Right forelimb (tissue), 1 donor: ENCODE results near the gene MIF.
"Not testable (repeated sequence)": the region's sequence is repeated elsewhere in the genome, so short reads cannot be mapped to it uniquely, and the experiment has no call there.

Experiments used
- DNase-seq: peaks from one replicate; pipeline ENCODE4 v3.0.0-alpha.2; 2018

Gene MIF

DNA sequence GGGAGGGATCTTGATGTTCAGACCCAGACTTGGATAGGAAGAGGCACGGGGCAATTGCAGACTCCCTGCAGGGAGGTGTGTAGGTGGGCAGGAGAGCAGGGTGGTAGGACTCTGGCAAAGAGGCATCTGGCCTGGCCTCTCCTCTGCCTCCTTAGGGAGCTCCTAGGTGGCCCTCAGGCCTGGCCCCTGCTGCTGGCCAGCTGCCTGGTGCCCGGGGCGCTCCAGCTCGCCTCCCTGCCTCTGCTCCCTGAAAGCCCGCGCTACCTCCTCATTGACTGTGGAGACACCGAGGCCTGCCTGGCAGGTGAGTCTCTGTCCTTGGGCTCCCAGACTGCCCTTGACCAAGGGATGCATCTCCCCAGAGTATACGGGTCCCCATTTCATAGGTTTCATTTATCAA is 16.6 kb upstream of the MIF start:
- DNase-seq = no peak

GRCh38 chr22:23878219-23878618 is 16.0 kb upstream of the MIF start:
- no peak for DNase-seq

GRCh38 chr22:23882370-23882769 is 11.8 kb upstream of the MIF start:
- no peak for DNase-seq

DNA sequence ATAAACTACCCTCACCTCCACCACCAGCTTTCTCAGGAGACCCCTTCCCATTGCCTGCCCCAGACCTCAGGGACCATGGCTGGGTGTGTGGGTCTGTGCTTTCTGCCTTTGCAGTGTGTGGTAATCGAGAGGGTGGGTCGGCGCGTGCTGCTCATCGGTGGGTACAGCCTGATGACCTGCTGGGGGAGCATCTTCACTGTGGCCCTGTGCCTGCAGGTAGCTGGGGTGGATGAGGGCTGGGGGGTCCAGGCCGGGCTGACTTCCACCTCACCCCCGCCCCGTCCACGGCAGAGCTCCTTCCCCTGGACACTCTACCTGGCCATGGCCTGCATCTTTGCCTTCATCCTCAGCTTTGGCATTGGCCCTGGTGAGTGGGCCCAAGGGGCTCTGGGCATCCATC is 10.5 kb upstream of the MIF start:
- DNase-seq = no peak

DNA sequence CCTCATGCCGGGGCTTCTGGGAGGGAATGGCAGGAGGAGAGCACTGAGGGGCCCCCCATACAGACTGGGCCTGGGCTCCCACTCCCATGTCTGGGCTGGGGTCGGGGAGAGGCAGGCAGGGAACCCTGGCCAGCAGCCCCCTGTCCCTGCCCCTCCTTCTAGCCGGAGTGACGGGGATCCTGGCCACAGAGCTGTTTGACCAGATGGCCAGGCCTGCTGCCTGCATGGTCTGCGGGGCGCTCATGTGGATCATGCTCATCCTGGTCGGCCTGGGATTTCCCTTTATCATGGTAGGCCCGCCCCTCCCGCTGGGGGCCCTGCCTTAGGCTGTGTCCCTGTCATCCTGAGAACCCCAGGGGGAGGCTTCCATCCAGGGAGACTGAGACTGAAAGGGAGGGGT is 10.0 kb upstream of the MIF start:
- no peak for DNase-seq

GRCh38 chr22:23888615-23889401 is 5.4 kb upstream of the MIF start:
- DNase-seq = no peak

- DNase-seq = no peak
Observed at GRCh38 chr22:23889620-23890019, 4.6 kb upstream of the MIF start.

DNA sequence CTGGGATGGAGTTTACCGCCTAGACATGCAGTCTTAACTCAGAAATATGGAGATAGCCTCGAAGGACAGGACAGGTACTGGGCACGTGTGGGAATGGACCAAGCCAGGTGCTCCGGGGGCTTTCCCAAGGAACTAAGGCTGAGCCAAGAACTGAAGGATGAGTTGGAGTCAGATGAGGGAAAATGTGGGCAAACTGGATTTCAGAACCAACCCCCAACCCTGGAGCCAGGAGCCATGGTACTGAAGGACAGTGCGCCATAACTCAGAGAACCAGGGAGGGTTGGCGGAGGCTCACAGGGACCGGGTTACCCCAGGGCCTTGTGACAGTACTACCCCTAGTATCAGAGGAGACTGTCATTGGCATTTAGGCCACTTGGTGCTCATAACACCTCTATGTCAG is 2.5 kb upstream of the MIF start:
- no peak for DNase-seq

- DNase-seq = no peak
Observed at GRCh38 chr22:23892130-23892529, 2.1 kb upstream of the MIF start.

GRCh38 chr22:23892706-23893105 is 1.5 kb upstream of the MIF start:
- no peak for DNase-seq

- no peak for DNase-seq
Observed at GRCh38 chr22:23893121-23893944, 850 bp upstream of the MIF start.

DNA sequence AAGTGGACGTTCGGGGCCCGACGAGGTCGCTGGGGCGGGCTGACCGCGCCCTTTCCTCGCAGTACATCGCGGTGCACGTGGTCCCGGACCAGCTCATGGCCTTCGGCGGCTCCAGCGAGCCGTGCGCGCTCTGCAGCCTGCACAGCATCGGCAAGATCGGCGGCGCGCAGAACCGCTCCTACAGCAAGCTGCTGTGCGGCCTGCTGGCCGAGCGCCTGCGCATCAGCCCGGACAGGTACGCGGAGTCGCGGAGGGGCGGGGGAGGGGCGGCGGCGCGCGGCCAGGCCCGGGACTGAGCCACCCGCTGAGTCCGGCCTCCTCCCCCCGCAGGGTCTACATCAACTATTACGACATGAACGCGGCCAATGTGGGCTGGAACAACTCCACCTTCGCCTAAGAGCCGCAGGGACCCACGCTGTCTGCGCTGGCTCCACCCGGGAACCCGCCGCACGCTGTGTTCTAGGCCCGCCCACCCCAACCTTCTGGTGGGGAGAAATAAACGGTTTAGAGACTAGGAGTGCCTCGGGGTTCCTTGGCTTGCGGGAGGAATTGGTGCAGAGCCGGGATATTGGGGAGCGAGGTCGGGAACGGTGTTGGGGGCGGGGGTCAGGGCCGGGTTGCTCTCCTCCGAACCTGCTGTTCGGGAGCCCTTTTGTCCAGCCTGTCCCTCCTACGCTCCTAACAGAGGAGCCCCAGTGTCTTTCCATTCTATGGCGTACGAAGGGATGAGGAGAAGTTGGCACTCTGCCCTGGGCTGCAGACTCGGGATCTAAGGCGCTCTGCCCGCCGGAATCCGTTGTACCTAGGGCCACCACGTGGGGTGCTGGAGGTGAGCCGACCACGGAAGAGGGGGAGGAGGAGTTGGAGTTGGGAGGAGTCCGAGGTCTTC is 771 bp downstream of the MIF start:
- DNase-seq = peak; percentile 78

GRCh38 chr22:23895599-23896144 is 1.5 kb downstream of the MIF start:
- no peak for DNase-seq

DNA sequence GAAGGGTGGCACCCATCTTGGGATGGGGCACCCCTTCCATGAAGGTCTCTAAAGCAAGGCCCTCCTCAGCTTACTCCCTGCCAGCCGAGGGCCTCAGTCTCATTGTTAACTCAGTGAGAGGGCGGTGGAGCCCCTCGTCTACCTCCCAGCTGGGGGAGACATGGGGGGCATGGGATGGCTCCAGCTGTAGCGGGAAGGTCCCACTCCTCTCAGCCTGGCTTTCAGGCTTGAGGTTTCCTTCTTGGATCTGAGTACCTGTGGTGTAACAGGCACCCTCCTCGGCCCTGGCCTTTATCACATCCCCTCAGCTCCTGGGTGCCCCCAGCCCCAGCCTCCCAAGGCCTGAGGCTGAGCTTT is 2.0 kb downstream of the MIF start:
- DNase-seq = no peak

DNA sequence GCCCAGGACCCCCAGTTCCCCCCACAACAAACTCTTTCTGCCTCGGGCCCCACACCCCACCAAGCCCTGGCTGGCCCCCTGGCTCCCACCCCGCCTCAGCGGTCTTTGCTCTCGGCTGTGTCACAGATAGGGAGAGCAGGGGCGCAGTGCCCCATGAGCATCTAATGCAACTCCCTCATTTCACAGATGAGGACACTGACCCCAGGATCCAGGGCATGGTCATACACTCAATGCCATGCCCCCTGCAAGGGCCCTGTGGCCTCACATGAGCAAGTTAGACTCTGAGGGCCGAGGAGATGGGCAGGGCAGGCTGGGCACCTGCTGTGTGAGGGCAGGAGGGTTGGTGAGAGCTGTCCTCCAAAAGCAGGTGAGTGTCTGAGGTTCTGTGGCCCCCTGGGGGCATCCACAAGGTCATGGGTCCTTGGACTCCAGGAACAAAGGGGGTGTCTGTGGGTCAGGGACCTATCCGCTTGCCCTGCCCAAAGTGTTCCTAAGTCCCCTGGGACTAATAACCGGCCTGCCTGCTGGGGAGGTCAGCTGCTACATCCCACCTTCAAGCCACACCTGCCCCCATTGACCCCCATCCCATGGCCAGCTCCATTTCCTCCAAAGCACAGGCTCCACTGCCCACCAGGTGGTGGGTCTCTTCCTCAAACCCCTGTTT is 2.5 kb downstream of the MIF start:
- no peak for DNase-seq

- DNase-seq = no peak
Observed at GRCh38 chr22:23897320-23897719, 3.1 kb downstream of the MIF start.

GRCh38 chr22:23898006-23898974 is 4.1 kb downstream of the MIF start:
- no peak for DNase-seq

DNA sequence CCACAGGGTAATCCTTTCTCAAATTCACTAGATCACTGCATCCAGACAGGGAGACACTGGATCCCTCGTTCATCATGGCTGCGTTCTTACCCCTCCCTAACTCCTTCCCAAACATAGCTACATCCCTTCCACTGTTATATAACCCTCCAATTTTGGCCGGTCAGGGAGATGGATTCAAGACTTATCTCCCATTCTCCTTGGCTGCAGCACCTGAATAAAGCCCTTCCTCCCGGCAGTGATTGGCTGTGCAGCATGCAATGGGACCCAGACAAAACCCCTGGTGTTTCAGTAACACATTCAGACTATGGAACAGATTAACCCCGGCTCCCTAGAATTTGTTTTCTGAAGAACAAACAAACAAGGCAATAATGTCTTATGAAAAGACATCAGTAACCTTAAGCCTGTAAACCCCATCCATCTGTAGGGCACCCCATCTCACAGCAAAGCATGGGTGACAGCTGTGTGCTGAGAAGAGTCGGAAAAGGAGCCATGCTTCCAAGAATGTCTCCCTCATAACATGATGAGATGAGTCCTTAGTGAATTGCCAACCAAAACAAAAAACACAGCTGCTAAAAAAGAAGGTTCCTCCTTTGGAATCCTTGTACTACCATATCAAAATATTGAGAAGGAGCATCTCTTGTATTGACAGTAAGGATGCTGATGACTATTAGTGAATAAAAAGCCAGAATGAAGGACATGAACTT is 5.0 kb downstream of the MIF start:
- no peak for DNase-seq

DNA sequence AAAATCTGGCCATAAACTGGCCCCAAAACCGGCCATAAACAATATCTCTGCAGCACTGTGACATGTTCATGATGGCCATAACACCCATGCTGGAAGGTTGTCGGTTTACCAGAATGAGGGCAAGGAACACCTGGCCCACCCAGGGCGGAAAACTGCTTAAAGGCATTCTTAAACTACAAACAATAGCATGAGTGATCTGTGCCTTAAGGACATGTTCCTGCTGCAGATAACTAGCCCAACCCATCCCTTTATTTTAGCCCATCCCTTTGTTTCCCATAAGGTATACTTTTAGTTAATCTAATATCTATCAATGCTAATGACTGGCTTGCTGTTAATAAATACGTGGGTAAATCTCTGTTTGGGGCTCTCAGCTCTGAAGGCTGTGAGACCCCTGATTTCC is 6.0 kb downstream of the MIF start:
- DNase-seq = not testable (repeated sequence)

- no peak for DNase-seq
Observed at GRCh38 chr22:23901600-23901999, 7.4 kb downstream of the MIF start.
